Activated T-cell treated with anti-CD3 and anti-CD28 coated beads, Interleukin-2, amount 50 U/mL, for 72 hours (primary cell): ENCODE data around the gene DPEP1. TPM values are rescaled to one million over a fixed set of nuclear protein-coding genes. Genes with fewer than 3 reads are reported as not detected.
"Not testable (repeated sequence)": the region's sequence is repeated elsewhere in the genome, so short reads cannot be mapped to it uniquely, and the experiment has no call there.

Experiments
- ATAC-seq, 2 donors: fragments of 150-1000 bp; cut with Tn5 transposase; replicated peaks in 1 of 2; 2 replicates each; pipeline ENCODE4 v1.10.0; 2021; ENCODE audit warnings: moderate library complexity in 2 of 2, mild to moderate bottlenecking in 1 of 2
- DNase-seq, 2 donors: peaks; one replicate each; pipeline ENCODE4 v3.0.0; 2021 to 2022; ENCODE audit warnings: mixed read lengths in 1 of 2
- H3K27ac Mint-ChIP-seq: one replicate; pipeline ENCODE4 v1.8.0; 2022; ENCODE audit warnings: mild to moderate bottlenecking, moderate library complexity, mixed read lengths
- H3K27me3 Mint-ChIP-seq: one replicate; pipeline ENCODE4 v1.8.0; 2022; ENCODE audit warnings: low read depth, mixed read lengths
- H3K36me3 Mint-ChIP-seq, 2 donors: one replicate each; pipeline ENCODE4 v1.8.0; 2022; ENCODE audit warnings: mixed read lengths in 2 of 2, mild to moderate bottlenecking in 1 of 2; ENCODE audit not compliant: insufficient read depth in 2 of 2
- H3K4me1 Mint-ChIP-seq: one replicate; pipeline ENCODE4 v1.8.0; 2022; ENCODE audit warnings: low read depth, mixed read lengths
- H3K4me3 Mint-ChIP-seq, 2 donors: one replicate each; pipeline ENCODE4 v1.8.0; 2022; ENCODE audit warnings: mild to moderate bottlenecking in 2 of 2, mixed read lengths in 2 of 2, moderate library complexity in 2 of 2
- H3K9me3 Mint-ChIP-seq, 2 donors: one replicate each; pipeline ENCODE4 v1.8.0; 2022; ENCODE audit warnings: mixed read lengths in 2 of 2
- total RNA-seq, 2 donors: library from RNA; stranded (reverse); gene quantifications; one replicate each; pipeline ENCODE4 v1.2.3, GENCODE V29; 2022

Gene DPEP1
- total RNA-seq, 2 donors from 2014 or later, result not detected

- H3K27ac Mint-ChIP-seq, result no peak overlapping the region
- H3K4me1 Mint-ChIP-seq, result no peaks in the 10 kb centered on the region
- H3K9me3 Mint-ChIP-seq, result no peaks in the 10 kb centered on the region
- H3K27me3 Mint-ChIP-seq, result no peaks in the 10 kb centered on the region
- no peak overlapping the region for H3K4me3 Mint-ChIP-seq
- DNase-seq (no peak), ATAC-seq (no peak)
- H3K36me3 Mint-ChIP-seq, result no peaks in the 10 kb centered on the region
Measured at GRCh38 chr16:89623511-89624261, 10.2 kb downstream of the DPEP1 start.

GRCh38 chr16:89624777-89625761 lies 11.6 kb downstream of the DPEP1 start:
- ATAC-seq (no peak), DNase-seq (no peak)
- Mint-ChIP-seq H3K4me3 (no peak overlapping the region), H3K9me3 (no peaks in the 10 kb centered on the region), H3K27ac (no peak overlapping the region), H3K36me3 (no peaks in the 10 kb centered on the region), H3K27me3 (no peaks in the 10 kb centered on the region), H3K4me1 (no peaks in the 10 kb centered on the region)

- DNase-seq, result no peak
Measured at GRCh38 chr16:89629827-89630610, 16.6 kb downstream of the DPEP1 start.

GRCh38 chr16:89633064-89633631 lies 19.7 kb downstream of the DPEP1 start:
- H3K27ac Mint-ChIP-seq, result no peak overlapping the region
- no peaks in the 10 kb centered on the region for H3K4me1 Mint-ChIP-seq
- ATAC-seq, result no peak
- no peaks in the 10 kb centered on the region for H3K27me3 Mint-ChIP-seq
- no peaks in the 10 kb centered on the region for H3K9me3 Mint-ChIP-seq
- no peak for DNase-seq
- H3K4me3 Mint-ChIP-seq, result no peak overlapping the region
- no peaks in the 10 kb centered on the region for H3K36me3 Mint-ChIP-seq

More at GRCh38 chr16:89629827-89630610, 16.6 kb downstream of the DPEP1 start:
- ATAC-seq, result peak in 1 of 2 donors; percentile 44
- no peaks in the 10 kb centered on the region for H3K9me3 Mint-ChIP-seq
- no peaks in the 10 kb centered on the region for H3K4me1 Mint-ChIP-seq
- no peak overlapping the region for H3K27ac Mint-ChIP-seq
- no peaks in the 10 kb centered on the region for H3K36me3 Mint-ChIP-seq
- no peaks in the 10 kb centered on the region for H3K27me3 Mint-ChIP-seq
- H3K4me3 Mint-ChIP-seq, result no peak overlapping the region

GRCh38 chr16:89634463-89635385 lies 21.3 kb downstream of the DPEP1 start:
- not testable (repeated sequence) for DNase-seq, H3K36me3 Mint-ChIP-seq, H3K4me3 Mint-ChIP-seq, H3K27me3 Mint-ChIP-seq, H3K4me1 Mint-ChIP-seq, ATAC-seq, H3K27ac Mint-ChIP-seq, H3K9me3 Mint-ChIP-seq

DNA sequence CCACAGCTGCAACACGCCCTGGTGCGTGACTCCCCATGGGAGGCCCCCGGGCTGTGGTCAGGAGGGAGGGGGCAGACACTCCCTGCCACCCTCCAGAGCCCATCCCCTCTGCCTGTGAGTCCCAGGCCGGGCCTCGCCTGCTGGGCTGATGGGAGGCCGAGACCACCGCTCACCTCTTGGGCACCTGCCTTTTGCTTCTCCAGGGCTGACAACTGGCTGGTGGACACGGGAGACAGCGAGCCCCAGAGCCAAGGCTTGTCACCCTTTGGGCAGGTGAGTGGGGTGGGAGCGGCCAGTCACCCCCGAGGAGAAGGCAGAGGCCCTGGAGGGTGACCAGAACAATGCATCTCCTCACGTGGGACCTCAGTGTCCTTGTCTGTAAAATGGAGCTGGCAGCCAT lies 23.2 kb downstream of the DPEP1 start:
- ATAC-seq (no peak), DNase-seq (no peak)
- Mint-ChIP-seq H3K4me3 (no peak overlapping the region), H3K9me3 (no peaks in the 10 kb centered on the region), H3K4me1 (peaks cover 7% of the 10 kb centered on the region), H3K36me3 (no peaks in the 10 kb centered on the region), H3K27me3 (no peaks in the 10 kb centered on the region), H3K27ac (no peak overlapping the region)

DNA sequence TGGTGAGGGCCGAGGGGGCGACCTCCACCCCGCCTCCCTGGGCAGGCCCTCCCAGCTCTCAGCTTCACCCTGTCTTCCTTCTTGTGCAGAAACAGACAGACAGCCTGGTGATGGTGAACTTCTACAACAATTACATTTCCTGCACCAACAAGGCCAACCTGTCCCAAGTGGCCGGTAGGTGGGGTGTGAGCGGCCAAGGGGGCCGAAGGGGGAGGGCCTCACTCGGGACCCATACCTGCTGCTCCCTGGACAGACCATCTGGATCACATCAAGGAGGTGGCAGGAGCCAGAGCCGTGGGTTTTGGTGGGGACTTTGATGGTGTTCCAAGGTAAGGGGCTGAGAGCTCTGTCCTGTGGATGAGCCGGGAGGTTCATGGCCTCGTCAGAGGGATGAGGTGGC lies 23.9 kb downstream of the DPEP1 start:
- Mint-ChIP-seq H3K27ac (no peak overlapping the region), H3K27me3 (no peaks in the 10 kb centered on the region), H3K36me3 (no peaks in the 10 kb centered on the region), H3K4me1 (peaks cover 7% of the 10 kb centered on the region), H3K4me3 (no peak overlapping the region), H3K9me3 (no peaks in the 10 kb centered on the region)
- ATAC-seq, result no peak
- no peak for DNase-seq

DNA sequence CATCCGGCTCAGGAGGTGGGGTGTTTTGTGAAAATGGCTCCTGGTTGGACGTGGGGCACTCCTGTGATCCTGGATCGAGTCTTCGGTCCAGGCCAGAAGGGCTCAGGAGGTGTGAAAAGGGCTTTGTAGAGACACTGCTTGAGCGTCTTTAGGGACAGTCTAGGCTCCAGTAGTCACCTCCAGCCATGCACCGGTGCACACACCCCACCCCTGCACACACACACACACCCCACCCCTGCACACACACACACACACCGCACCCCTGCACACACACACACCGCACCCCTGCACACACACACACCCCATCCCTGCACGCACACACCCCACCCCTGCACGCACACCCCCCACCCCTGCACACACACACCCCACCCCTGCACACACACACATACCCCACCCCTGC lies 25.0 kb downstream of the DPEP1 start:
- Mint-ChIP-seq H3K4me1 (peaks cover 7% of the 10 kb centered on the region), H3K36me3 (no peaks in the 10 kb centered on the region), H3K4me3 (no peak overlapping the region), H3K9me3 (no peaks in the 10 kb centered on the region), H3K27ac (no peak overlapping the region), H3K27me3 (no peaks in the 10 kb centered on the region)
- ATAC-seq, result no peak
- no peak for DNase-seq

GRCh38 chr16:89639385-89639784 lies 25.9 kb downstream of the DPEP1 start:
- no peaks in the 10 kb centered on the region for H3K27me3 Mint-ChIP-seq
- H3K4me1 Mint-ChIP-seq, result peaks cover 7% of the 10 kb centered on the region
- DNase-seq, result no peak
- H3K4me3 Mint-ChIP-seq, result no peak overlapping the region
- H3K9me3 Mint-ChIP-seq, result no peaks in the 10 kb centered on the region
- ATAC-seq, result no peak
- H3K27ac Mint-ChIP-seq, result no peak overlapping the region
- no peaks in the 10 kb centered on the region for H3K36me3 Mint-ChIP-seq

- no peak for DNase-seq
- H3K27me3 Mint-ChIP-seq, result no peaks in the 10 kb centered on the region
- no peak for ATAC-seq
- H3K27ac Mint-ChIP-seq, result no peak overlapping the region
- peaks cover 7% of the 10 kb centered on the region for H3K4me1 Mint-ChIP-seq
- peak overlapping the region; percentile 49 to 73 for H3K4me3 Mint-ChIP-seq
- no peaks in the 10 kb centered on the region for H3K9me3 Mint-ChIP-seq
- H3K36me3 Mint-ChIP-seq, result peaks cover 0 to 9% of the 10 kb centered on the region in 2 donors
Measured at GRCh38 chr16:89641458-89642119, 28.1 kb downstream of the DPEP1 start.

- ATAC-seq, result no peak
- Mint-ChIP-seq H3K9me3 (no peaks in the 10 kb centered on the region), H3K36me3 (peaks cover 3 to 10% of the 10 kb centered on the region in 2 donors), H3K4me3 (no peak overlapping the region), H3K27me3 (no peaks in the 10 kb centered on the region), H3K27ac (no peak overlapping the region), H3K4me1 (peaks cover 7% of the 10 kb centered on the region)
- no peak for DNase-seq
Measured at GRCh38 chr16:89642574-89642973, 29.1 kb downstream of the DPEP1 start.
